IMR-90 (cell line): ENCODE measurements around the gene FOXD3. TPM values are rescaled to one million over a fixed set of nuclear protein-coding genes. Genes with fewer than 3 reads are reported as not detected.

ENCODE experiments used
- ATAC-seq: fragments of 200-7000 bp; cut with Tn5 transposase; 2 replicates; pipeline ENCODE4 v1.9.1; 2020; ENCODE audit warnings: low read depth, mild to moderate bottlenecking, moderate library complexity
- BruUV-seq: library from RNA; stranded (reverse); fragments of 400-500 nt; replicated peaks from 2 replicates; lab custom pipeline; 2021; lab: Mats Ljungman, UMichigan
- CTCF ChIA-PET: fragments of 300-600 bp; formaldehyde crosslinking; extraction: SDS; loops from one replicate; lab custom pipeline; 2021; ENCODE audit warnings: antibody characterized with exemption; lab: Yijun Ruan, JAX
- POLR2A ChIA-PET: fragments of 300-600 bp; sonication (Branson Sonifier 250); formaldehyde crosslinking; loops from one replicate; lab custom pipeline; 2022; ENCODE audit warnings: antibody characterized with exemption; ENCODE audit not compliant: unreplicated experiment; lab: Charles Lee
- DNase-seq: peaks from one replicate; pipeline ENCODE4 v3.0.0; 2013
- H2AFZ ChIP-seq: replicated peaks from 2 replicates; pipeline ENCODE3; 2013; ENCODE audit warnings: low read length, mild to moderate bottlenecking; ENCODE audit not compliant: poor library complexity
- H2AK5ac ChIP-seq: 2 replicates; pipeline ENCODE4 v1.6.1; 2013; ENCODE audit warnings: low read depth, low read length, inconsistent platforms
- H2AK9ac ChIP-seq: replicated peaks from 2 replicates; pipeline ENCODE3; 2013; ENCODE audit warnings: mild to moderate bottlenecking, low read depth, low read length, moderate library complexity; ENCODE audit not compliant: poor library complexity
- H2BK120ac ChIP-seq: 2 replicates; pipeline ENCODE4 v1.6.1; 2013; ENCODE audit warnings: low read depth, low read length, inconsistent platforms
- H2BK15ac ChIP-seq: 3 replicates; pipeline ENCODE4 v1.6.1; 2013; ENCODE audit warnings: low read depth, low read length, inconsistent platforms
- H2BK20ac ChIP-seq: 2 replicates; pipeline ENCODE4 v1.6.1; 2013; ENCODE audit warnings: low read depth, mild to moderate bottlenecking, inconsistent platforms, low read length, moderate library complexity
- H2BK5ac ChIP-seq: 2 replicates; pipeline ENCODE4 v1.6.1; 2013; ENCODE audit warnings: mild to moderate bottlenecking, low read depth, low read length, inconsistent platforms; ENCODE audit not compliant: poor library complexity, severe bottlenecking
- H3K14ac ChIP-seq: replicated peaks from 2 replicates; pipeline ENCODE4 v1.6.1; 2013; ENCODE audit warnings: low read depth, low read length, inconsistent platforms
- H3K18ac ChIP-seq: 2 replicates; pipeline ENCODE4 v1.6.1; 2013; ENCODE audit warnings: low read depth, low read length, control low read depth
- H3K23ac ChIP-seq: 2 replicates; pipeline ENCODE4 v1.6.1; 2013; ENCODE audit warnings: low read depth, low read length, inconsistent platforms
- H3K27ac ChIP-seq: 2 replicates; pipeline ENCODE4 v1.5.1; 2013; ENCODE audit warnings: mild to moderate bottlenecking, control low read depth, low read length; ENCODE audit not compliant: insufficient read depth
- H3K27me3 ChIP-seq: 2 replicates; pipeline ENCODE4 v1.6.1; 2013; ENCODE audit warnings: low read length; ENCODE audit not compliant: control insufficient read depth, insufficient read depth
- H3K36me3 ChIP-seq: 2 replicates; pipeline ENCODE4 v1.6.1; 2013; ENCODE audit warnings: low read length, mixed read lengths; ENCODE audit not compliant: control insufficient read depth, insufficient read depth
- H3K4ac ChIP-seq: 2 replicates; pipeline ENCODE4 v1.6.1; 2013; ENCODE audit warnings: low read depth, low read length, inconsistent platforms
- H3K4me1 ChIP-seq: 2 replicates; pipeline ENCODE4 v1.6.1; 2013; ENCODE audit warnings: low read length, mixed read lengths; ENCODE audit not compliant: control insufficient read depth, insufficient read depth
- H3K4me2 ChIP-seq: 2 replicates; pipeline ENCODE4 v1.6.1; 2013; ENCODE audit warnings: low read depth, mild to moderate bottlenecking, control low read depth, low read length, moderate library complexity
- H3K4me3 ChIP-seq: 2 replicates; pipeline ENCODE4 v1.5.1; 2013; ENCODE audit warnings: low read depth, mild to moderate bottlenecking, control low read depth, low read length, moderate library complexity; ENCODE audit not compliant: insufficient read depth
- H3K56ac ChIP-seq: 2 replicates; pipeline ENCODE4 v1.6.1; 2013; ENCODE audit warnings: low read length, inconsistent platforms; ENCODE audit not compliant: insufficient read depth; ENCODE audit errors: extremely low read depth
- H3K79me1 ChIP-seq, 2 experiments: 2 replicates each; pipeline ENCODE4 v1.6.1; 2013; ENCODE audit warnings: low read length in 2 of 2, inconsistent platforms in 1 of 2, low read depth in 1 of 2
- H3K9ac ChIP-seq: 2 replicates; pipeline ENCODE4 v1.6.1; 2013; ENCODE audit warnings: low read depth, low read length, control low read depth
- H3K9me1 ChIP-seq: 2 replicates; pipeline ENCODE4 v1.6.1; 2013; ENCODE audit warnings: low read length, inconsistent platforms; ENCODE audit not compliant: insufficient read depth
- H3K9me3 ChIP-seq: 2 replicates; pipeline ENCODE4 v1.6.1; 2013; ENCODE audit warnings: low read length; ENCODE audit not compliant: control insufficient read depth, insufficient read depth
- H4K20me1 ChIP-seq: 2 replicates; pipeline ENCODE4 v1.6.1; 2013; ENCODE audit warnings: low read length, inconsistent platforms; ENCODE audit not compliant: insufficient read depth
- H4K5ac ChIP-seq: 2 replicates; pipeline ENCODE4 v1.6.1; 2013; ENCODE audit warnings: mild to moderate bottlenecking, low read depth, low read length, control low read depth
- H4K8ac ChIP-seq, 2 experiments: 2 replicates each; pipeline ENCODE4 v1.6.1; 2013; ENCODE audit warnings: low read depth in 2 of 2, low read length in 2 of 2, control low read depth in 1 of 2, inconsistent platforms in 1 of 2
- H4K91ac ChIP-seq: 2 replicates; pipeline ENCODE4 v1.6.1; 2013; ENCODE audit warnings: low read depth, low read length, inconsistent platforms; ENCODE audit not compliant: insufficient read depth
- BHLHE40 ChIP-seq: fragments of 150-350 bp; IDR thresholded peaks from 2 replicates; pipeline ENCODE4 v1.6.1; 2016; ENCODE audit warnings: mild to moderate bottlenecking, low read depth, low read length
- WGBS, 2 experiments: methylation state at CpG; one replicate each; pipeline versions ENCODE4 v1.1.5 to v1.1.7; 2013; ENCODE audit warnings: missing lambda C conversion rate in 2 of 2; ENCODE audit not compliant: insufficient read length in 1 of 2; ENCODE audit errors: extremely low coverage in 2 of 2; 5-methylcytosine and 5-hydroxymethylcytosine counted together
- dilution Hi-C: fragments of 300-500 bp; cut with HindIII; formaldehyde crosslinking; loops from one replicate; pipeline ENCODE4 v1.14.3; 2018; ENCODE audit warnings: low sequenced_read_pairs; ENCODE audit not compliant: unreplicated experiment
- in situ Hi-C: fragments of 300-500 bp; cut with MboI; formaldehyde crosslinking; loops from 3 replicates; pipeline ENCODE4 v1.14.3; 2019; ENCODE audit warnings: low sequenced_read_pairs, inconsistent platforms, mixed read lengths
- intact Hi-C: fragments of 100-400 bp; cut with micrococcal nuclease; formaldehyde crosslinking; loops from 2 replicates; pipeline ENCODE4 v1.10.0; 2022
- polyA plus RNA-seq, 3 experiments: library from polyadenylated mRNA; depleted of rRNA; stranded (reverse); fragments of >200 nt; gene quantifications; 2 replicates each; pipeline ENCODE4 v1.2.3, GENCODE V29; 2012; ENCODE audit warnings: low replicate concordance in 1 of 3
- total RNA-seq: library from RNA; depleted of rRNA; stranded (reverse); fragments of >200 nt; gene quantifications from 2 replicates; pipeline ENCODE4 v1.2.3, GENCODE V29; 2012

Gene FOXD3
- total and polyA plus RNA-seq, 2 of the 4 experiments (the other 2 are of a cell fraction) = not detected

- H3K14ac ChIP-seq = no peak overlapping the region
- no peak overlapping the region for H3K4ac ChIP-seq
- no peak overlapping the region for H2BK5ac ChIP-seq
- no peak overlapping the region for H3K4me3 ChIP-seq
- no peak for DNase-seq
- H3K27ac ChIP-seq = no peak overlapping the region
- H4K20me1 ChIP-seq = 0 out of 2 replicates have a peak, but pooled peaks cover 5% of the 10 kb centered on the region
- H3K4me2 ChIP-seq = peak overlapping the region; percentile 70; the same call in 1 of the 2 replicates
- no peak overlapping the region for H2AFZ ChIP-seq
- H3K4me1 ChIP-seq = no peaks in the 10 kb centered on the region
- no peak for TF ChIP-seq BHLHE40
- H3K9ac ChIP-seq = no peak overlapping the region
- H3K9me1 ChIP-seq = no peaks in the 10 kb centered on the region
- intact Hi-C loops (loop anchor here (1.0 kb wide), 1 partner anchor 124 kb away; no protein-coding TSS in a partner anchor), dilution Hi-C loops (no loop called here), in situ Hi-C loops (loop anchor here (25.0 kb wide), 1 partner anchor 945 kb away; no protein-coding TSS in a partner anchor)
- H2BK15ac ChIP-seq = no peak overlapping the region
- H3K18ac ChIP-seq = no peak overlapping the region
- no peaks in the 10 kb centered on the region for H3K36me3 ChIP-seq
- H2AK9ac ChIP-seq = no peak overlapping the region
- no peak overlapping the region for H4K8ac ChIP-seq
- H3K23ac ChIP-seq = no peak overlapping the region
- ChIA-PET CTCF (no interaction called here), POLR2A (no interaction called here)
- no TSS peak for BruUV-seq
- H4K5ac ChIP-seq = no peak overlapping the region
- peaks cover 77% of the 10 kb centered on the region for H3K27me3 ChIP-seq
- no peak for ATAC-seq
- no peak overlapping the region for H2BK120ac ChIP-seq
- no peak overlapping the region for H2AK5ac ChIP-seq
- H3K56ac ChIP-seq = no peak overlapping the region
- H3K9me3 ChIP-seq = peaks cover 28% of the 10 kb centered on the region
- H4K91ac ChIP-seq = no peak overlapping the region
- no peaks in the 10 kb centered on the region for H3K79me1 ChIP-seq
- no peak overlapping the region for H2BK20ac ChIP-seq
- WGBS, 2 experiments = 11% methylated on average over 7 of the region's 14 CpGs; no CpG with 5 or more reads in 1 of the 2 experiments
These were observed 4.6 kb upstream of the FOXD3 start for GRCh38 chr1:63317817-63318152.
